ENCODE data around the gene PPFIA4.
A peak's percentile ranks its signal among the peaks of the same experiment; 100 is the strongest.

The PPFIA4 gene

GRCh38 chr1:203082231-203082505 is 55.9 kb downstream of the PPFIA4 start:
- ChIA-PET POLR2A (no interaction called here), CTCF (interaction anchor here (0.6 to 3.4 kb wide), 4 partner anchors 19 to 185 kb away, joined by 3 to 15 read pairs (median 4); no protein-coding TSS in a partner anchor)
- DNase-seq (ENCODE audit: extremely low spot score): no peak
- TF ChIP-seq TARDBP (IDR thresholded peaks at IDR 0.05): no peak
- no peak for TF ChIP-seq PKNOX1 (IDR thresholded peaks at IDR 0.05)
- no peak for TF ChIP-seq HDGF (IDR thresholded peaks at IDR 0.05; ENCODE audit: borderline replicate concordance)
- no peak for TF ChIP-seq ZNF384 (IDR thresholded peaks at IDR 0.05)
- TF ChIP-seq FOXK2 (IDR thresholded peaks at IDR 0.05): no peak
- no peak for TF ChIP-seq L3MBTL2 (conservative IDR thresholded peaks at IDR 0.05)
- no peak for TF ChIP-seq BHLHE40 (IDR thresholded peaks at IDR 0.05; ENCODE audit: borderline replicate concordance)

GRCh38 chr1:203082571-203083462 is 56.5 kb downstream of the PPFIA4 start:
- POLR2A ChIA-PET: no interaction called here
- DNase-seq (ENCODE audit: extremely low spot score): no peak
- CTCF ChIA-PET: interaction anchor here (0.6 to 3.4 kb wide), 6 partner anchors 19 to 185 kb away, joined by 3 to 15 read pairs (median 4); no protein-coding TSS in a partner anchor
- peak; percentile 52; the same call in 1 of the 2 replicates for TF ChIP-seq PKNOX1 (IDR thresholded peaks at IDR 0.05)
- no peak for TF ChIP-seq BHLHE40 (IDR thresholded peaks at IDR 0.05; ENCODE audit: borderline replicate concordance)

- POLR2A ChIA-PET: no interaction called here
- TF ChIP-seq SUZ12 (IDR thresholded peaks at IDR 0.05) (no peak), CTBP1 (IDR thresholded peaks at IDR 0.05; ENCODE audit: borderline replicate concordance) (no peak), HDGF (IDR thresholded peaks at IDR 0.05; ENCODE audit: borderline replicate concordance) (no peak), NFRKB (IDR thresholded peaks at IDR 0.05) (no peak)
- no peak for DNase-seq (ENCODE audit: extremely low spot score)
- CTCF ChIA-PET: interaction anchor here (0.8 to 3.4 kb wide), 7 partner anchors 14 to 184 kb away, joined by 3 to 15 read pairs (median 4); no protein-coding TSS in a partner anchor
Observed at GRCh38 chr1:203083463-203083921, 57.2 kb downstream of the PPFIA4 start.

DNA sequence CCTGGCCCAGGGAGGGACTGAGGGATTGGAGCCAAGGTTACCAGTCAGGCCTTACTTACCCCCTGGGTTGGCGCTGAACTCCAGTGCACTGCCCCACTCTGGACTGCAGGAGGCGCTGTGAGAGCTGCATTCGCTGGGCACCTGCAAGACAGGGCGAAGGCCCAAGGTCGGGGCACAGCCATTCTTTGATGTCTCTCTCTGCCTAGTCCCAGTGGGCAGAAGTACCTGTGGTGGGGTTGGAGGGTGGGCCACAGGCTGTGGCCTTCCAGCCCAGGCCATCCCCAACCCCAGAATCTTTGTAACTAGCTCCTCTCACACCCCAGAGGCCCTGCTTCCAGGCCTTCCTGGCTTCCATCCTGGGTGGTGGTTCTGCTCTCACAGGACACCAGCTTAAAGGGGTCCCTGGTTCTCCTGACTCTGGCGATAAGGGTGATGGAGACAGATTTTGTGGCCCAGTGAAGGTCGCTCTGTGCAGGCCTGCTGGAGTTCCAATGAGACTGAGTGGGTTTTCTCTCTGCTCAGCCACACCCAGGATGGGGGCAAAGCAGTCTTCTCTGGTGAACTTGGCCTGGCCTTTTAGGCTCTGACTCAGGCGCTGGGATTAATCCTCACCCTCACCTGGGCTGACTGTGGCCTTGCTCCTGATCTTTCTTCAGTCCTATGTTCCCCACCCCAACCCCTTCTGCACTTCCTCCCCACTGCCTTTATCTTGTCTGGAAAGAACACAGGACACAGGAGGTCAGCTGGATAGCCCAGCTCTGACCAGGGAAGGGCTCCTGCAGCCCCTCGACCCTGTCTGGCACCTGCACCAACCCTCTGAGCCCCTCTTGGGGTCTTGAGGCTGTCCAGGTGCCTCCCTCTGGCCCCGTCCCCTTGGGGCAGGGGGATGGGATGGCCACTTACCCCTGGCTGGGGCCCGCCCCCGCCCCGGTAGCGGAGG is 58.6 kb downstream of the PPFIA4 start:
- TF ChIP-seq SUZ12 (IDR thresholded peaks at IDR 0.05): no peak
- TF ChIP-seq LEF1 (IDR thresholded peaks at IDR 0.05; ENCODE audit: borderline replicate concordance): no peak
- TF ChIP-seq BHLHE40 (IDR thresholded peaks at IDR 0.05; ENCODE audit: borderline replicate concordance): no peak
- no peak for TF ChIP-seq CTBP1 (IDR thresholded peaks at IDR 0.05; ENCODE audit: borderline replicate concordance)
- no peak for TF ChIP-seq SP1 (IDR thresholded peaks at IDR 0.05)
- POLR2A ChIA-PET: interaction anchor here (0.6 kb wide), 1 partner anchor 16 kb away, joined by 3 read pairs; no protein-coding TSS in a partner anchor
- CTCF ChIA-PET: interaction anchor here (0.5 to 3.4 kb wide), 10 partner anchors 13 to 1265 kb away, joined by 3 to 15 read pairs (median 4); no protein-coding TSS in a partner anchor
- DNase-seq (ENCODE audit: extremely low spot score): peak; percentile 74

DNA sequence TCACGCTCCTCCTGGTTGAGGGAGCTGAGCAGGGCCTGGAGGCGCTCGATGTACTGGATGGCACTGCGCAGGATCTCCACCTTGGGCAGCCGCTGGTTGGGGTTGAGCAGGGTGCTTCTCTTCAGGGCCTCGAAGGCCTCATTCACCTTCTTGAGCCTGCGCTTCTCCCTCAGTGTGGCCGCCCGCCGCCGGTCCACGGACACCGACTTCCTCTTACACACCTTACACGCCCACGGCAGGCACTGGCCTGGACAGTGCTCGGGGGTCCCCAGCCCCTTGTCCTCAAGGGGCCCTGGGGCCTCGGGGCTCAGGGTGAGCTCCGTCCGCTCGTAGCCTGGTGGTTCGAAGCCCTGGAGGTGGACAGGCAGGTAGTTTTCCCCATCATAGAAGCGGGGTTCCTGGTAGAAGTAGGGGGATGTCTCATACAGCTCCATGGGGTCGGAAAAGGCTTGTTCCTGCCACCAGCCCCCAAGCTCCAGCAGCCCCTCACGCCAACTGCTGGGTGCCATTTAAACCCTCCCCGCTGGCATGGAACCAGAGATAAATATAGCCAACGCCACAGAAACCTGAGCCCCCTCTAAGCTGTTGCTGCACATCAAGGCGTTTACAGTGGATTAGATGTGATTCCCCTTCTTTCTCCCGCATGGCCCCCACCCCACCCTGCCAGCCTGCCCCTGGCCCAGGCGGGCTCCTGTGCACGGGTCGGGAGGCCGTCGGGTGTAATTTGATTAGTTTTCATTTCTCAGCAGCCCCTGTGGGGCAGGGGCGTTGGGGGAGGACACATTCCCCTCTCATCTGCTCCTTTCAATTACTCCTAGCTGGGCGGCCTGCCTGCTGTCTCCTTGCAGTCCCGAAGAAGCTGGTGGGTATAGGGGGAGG is 59.5 kb downstream of the PPFIA4 start, which contains the start of gene MYOG:
Gene MYOG (minus strand): TSS at position 485 of the 879 bp plus-strand sequence. CDS start 51 bp downstream, at position 434.
- CTCF ChIA-PET: interaction anchor here (0.5 to 1.1 kb wide), 2 partner anchors 62 to 129 kb away, joined by 3 to 4 read pairs; no protein-coding TSS in a partner anchor

GRCh38 chr1:203086992-203087763 is 60.9 kb downstream of the PPFIA4 start:
- TF ChIP-seq FOXK2 (IDR thresholded peaks at IDR 0.05) (no peak), BHLHE40 (IDR thresholded peaks at IDR 0.05; ENCODE audit: borderline replicate concordance) (no peak), FOXA1 (IDR thresholded peaks at IDR 0.05) (no peak), FOXM1 (IDR thresholded peaks at IDR 0.05; ENCODE audit: borderline replicate concordance) (no peak)
- ChIA-PET CTCF (interaction anchor here (1.1 kb wide), 1 partner anchor 61 kb away, joined by 3 read pairs; no protein-coding TSS in a partner anchor), POLR2A (no interaction called here)
- DNase-seq (ENCODE audit: extremely low spot score): no peak

More for the DNA sequence above, 59.5 kb downstream of the PPFIA4 start, which contains the start of gene MYOG:
- DNase-seq (ENCODE audit: extremely low spot score): no peak
- POLR2A ChIA-PET: interaction anchor here (0.6 kb wide), 1 partner anchor 176 kb away, joined by 3 read pairs; no protein-coding TSS in a partner anchor
- TF ChIP-seq ELF4 (IDR thresholded peaks at IDR 0.05) (no peak), NFRKB (IDR thresholded peaks at IDR 0.05) (no peak), ZNF384 (IDR thresholded peaks at IDR 0.05) (no peak), LEF1 (IDR thresholded peaks at IDR 0.05; ENCODE audit: borderline replicate concordance) (no peak), FOXM1 (IDR thresholded peaks at IDR 0.05; ENCODE audit: borderline replicate concordance) (no peak), ARNT (IDR thresholded peaks at IDR 0.05) (no peak), FOXA1 (IDR thresholded peaks at IDR 0.05) (no peak), SP1 (IDR thresholded peaks at IDR 0.05) (no peak), L3MBTL2 (conservative IDR thresholded peaks at IDR 0.05) (no peak), SUZ12 (IDR thresholded peaks at IDR 0.05) (no peak), TARDBP (IDR thresholded peaks at IDR 0.05) (no peak)
